IMR-90 (cell line): ENCODE measurements around the gene RSRC1.

Experiments used
- BHLHE40 ChIP-seq: fragments of 150-350 bp; IDR thresholded peaks from 2 replicates; pipeline ENCODE4 v1.6.1; 2016; ENCODE audit warnings: mild to moderate bottlenecking, low read depth, low read length
- CHD1 ChIP-seq: IDR thresholded peaks from 2 replicates; pipeline ENCODE4 v1.6.1; 2012; ENCODE audit warnings: low read depth, low read length, improper control_type of control experiment
- ELK1 ChIP-seq: fragments of 150-350 bp; IDR thresholded peaks from 2 replicates; pipeline ENCODE4 v1.6.1; 2016; ENCODE audit warnings: low read depth, mild to moderate bottlenecking, low read length, moderate library complexity, borderline replicate concordance
- FOS ChIP-seq: fragments of 150-350 bp; IDR thresholded peaks from 2 replicates; pipeline ENCODE4 v1.6.1; 2016; ENCODE audit warnings: low read depth, low read length
- MXI1 ChIP-seq: IDR thresholded peaks from 2 replicates; pipeline ENCODE4 v1.6.1; 2012; ENCODE audit warnings: low read depth, mild to moderate bottlenecking, low read length, moderate library complexity, borderline replicate concordance
- POLR2A ChIP-seq: IDR thresholded peaks from 2 replicates; pipeline ENCODE4 v1.6.1; 2012; ENCODE audit warnings: mild to moderate bottlenecking, low read depth, low read length
- RAD21 ChIP-seq: IDR thresholded peaks from 2 replicates; pipeline ENCODE4 v1.6.1; 2012; ENCODE audit warnings: low read length, improper control_type of control experiment
- RCOR1 ChIP-seq: IDR thresholded peaks from 2 replicates; pipeline ENCODE4 v1.6.1; 2012; ENCODE audit warnings: mild to moderate bottlenecking, low read length, improper control_type of control experiment; ENCODE audit not compliant: insufficient replicate concordance
- RFX5 ChIP-seq: IDR thresholded peaks from 2 replicates; pipeline ENCODE4 v1.8.0; 2012; ENCODE audit warnings: low read depth, mild to moderate bottlenecking, low read length, moderate library complexity
- USF2 ChIP-seq: fragments of 150-350 bp; IDR thresholded peaks from 2 replicates; pipeline ENCODE4 v1.6.1; 2017; ENCODE audit warnings: mild to moderate bottlenecking, antibody characterized with exemption, low read length, low read depth
- TF ChIP-seq, protein P1 (sequence below): conservative IDR thresholded peaks from 2 replicates; pipeline ENCODE4 v1.5.1; 2012; ENCODE audit warnings: mild to moderate bottlenecking, low read depth, low read length, improper control_type of control experiment

DNA sequence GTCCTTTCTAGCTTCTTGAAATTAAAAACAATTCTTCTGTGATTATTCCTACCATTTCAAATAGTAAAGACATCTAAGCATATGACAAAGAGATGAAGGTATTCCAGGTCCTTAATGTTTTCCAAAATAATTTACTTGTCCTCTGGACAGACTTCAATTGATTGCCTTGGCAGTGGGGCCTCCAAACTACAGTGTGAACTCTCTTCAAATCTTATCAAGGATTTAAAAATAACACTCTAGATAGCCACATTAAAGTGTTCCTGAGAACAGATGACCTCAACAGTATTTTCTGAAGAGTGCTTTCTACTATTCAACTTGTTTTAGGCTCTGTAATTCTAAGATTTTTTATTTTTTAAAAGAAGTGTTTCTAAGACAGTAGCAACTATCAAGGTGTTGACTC is 453.2 kb downstream of the RSRC1 start:
- no peak for TF ChIP-seq CHD1
- TF ChIP-seq, protein P1, sequence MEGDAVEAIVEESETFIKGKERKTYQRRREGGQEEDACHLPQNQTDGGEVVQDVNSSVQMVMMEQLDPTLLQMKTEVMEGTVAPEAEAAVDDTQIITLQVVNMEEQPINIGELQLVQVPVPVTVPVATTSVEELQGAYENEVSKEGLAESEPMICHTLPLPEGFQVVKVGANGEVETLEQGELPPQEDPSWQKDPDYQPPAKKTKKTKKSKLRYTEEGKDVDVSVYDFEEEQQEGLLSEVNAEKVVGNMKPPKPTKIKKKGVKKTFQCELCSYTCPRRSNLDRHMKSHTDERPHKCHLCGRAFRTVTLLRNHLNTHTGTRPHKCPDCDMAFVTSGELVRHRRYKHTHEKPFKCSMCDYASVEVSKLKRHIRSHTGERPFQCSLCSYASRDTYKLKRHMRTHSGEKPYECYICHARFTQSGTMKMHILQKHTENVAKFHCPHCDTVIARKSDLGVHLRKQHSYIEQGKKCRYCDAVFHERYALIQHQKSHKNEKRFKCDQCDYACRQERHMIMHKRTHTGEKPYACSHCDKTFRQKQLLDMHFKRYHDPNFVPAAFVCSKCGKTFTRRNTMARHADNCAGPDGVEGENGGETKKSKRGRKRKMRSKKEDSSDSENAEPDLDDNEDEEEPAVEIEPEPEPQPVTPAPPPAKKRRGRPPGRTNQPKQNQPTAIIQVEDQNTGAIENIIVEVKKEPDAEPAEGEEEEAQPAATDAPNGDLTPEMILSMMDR: no peak
- no peak for TF ChIP-seq RFX5
- no peak for TF ChIP-seq POLR2A
- TF ChIP-seq ELK1: no peak
- TF ChIP-seq FOS: no peak
- no peak for TF ChIP-seq RCOR1
- TF ChIP-seq BHLHE40: no peak
- TF ChIP-seq MXI1: no peak
- no peak for TF ChIP-seq USF2
- TF ChIP-seq RAD21: no peak
